HEK293T (cell line): ENCODE measurements around the gene APOO.

Source experiments
- CTCF ChIA-PET: fragments of 350-600 bp; formaldehyde crosslinking; extraction: SDS; loops from one replicate; lab custom pipeline; 2021; ENCODE audit warnings: antibody characterized with exemption, inconsistent platforms; lab: Yijun Ruan, JAX
- POLR2A ChIA-PET: fragments of 350-600 bp; formaldehyde crosslinking; extraction: SDS; loops from one replicate; lab custom pipeline; 2020; ENCODE audit warnings: antibody characterized with exemption, inconsistent platforms; lab: Yijun Ruan, JAX
- DNase-seq: peaks from one replicate; pipeline ENCODE4 v3.0.0; 2012; ENCODE audit warnings: mixed read lengths; ENCODE audit errors: extremely low spot score
- ARNT ChIP-seq: fragments of 450-650 bp; IDR thresholded peaks from 2 replicates; pipeline ENCODE4 v1.6.1; 2017; ENCODE audit warnings: mild to moderate bottlenecking
- BHLHE40 ChIP-seq: fragments of 450-650 bp; IDR thresholded peaks from 2 replicates; pipeline ENCODE4 v1.6.1; 2016; ENCODE audit warnings: mild to moderate bottlenecking, moderate library complexity, borderline replicate concordance
- CTBP1 ChIP-seq: fragments of 450-650 bp; IDR thresholded peaks from 2 replicates; pipeline ENCODE4 v1.6.1; 2016; ENCODE audit warnings: borderline replicate concordance
- ELF4 ChIP-seq: fragments of 450-650 bp; IDR thresholded peaks from 2 replicates; pipeline ENCODE4 v1.6.1; 2017; ENCODE audit warnings: antibody characterized with exemption
- FOXA1 ChIP-seq: fragments of 450-650 bp; IDR thresholded peaks from 2 replicates; pipeline ENCODE4 v1.6.1; 2016; ENCODE audit warnings: mild to moderate bottlenecking
- FOXK2 ChIP-seq: fragments of 450-650 bp; IDR thresholded peaks from 2 replicates; pipeline ENCODE4 v1.6.1; 2016; ENCODE audit warnings: mild to moderate bottlenecking
- FOXM1 ChIP-seq: fragments of 450-650 bp; IDR thresholded peaks from 2 replicates; pipeline ENCODE4 v1.6.1; 2017; ENCODE audit warnings: mild to moderate bottlenecking, borderline replicate concordance
- HDGF ChIP-seq: fragments of 450-650 bp; IDR thresholded peaks from 2 replicates; pipeline ENCODE4 v1.6.1; 2017; ENCODE audit warnings: antibody characterized with exemption, borderline replicate concordance
- L3MBTL2 ChIP-seq: fragments of 450-650 bp; conservative IDR thresholded peaks from 2 replicates; pipeline ENCODE4 v1.6.1; 2016; ENCODE audit warnings: mild to moderate bottlenecking
- LEF1 ChIP-seq: fragments of 450-650 bp; IDR thresholded peaks from 2 replicates; pipeline ENCODE4 v1.6.1; 2017; ENCODE audit warnings: mild to moderate bottlenecking, borderline replicate concordance
- NFRKB ChIP-seq: fragments of 450-650 bp; IDR thresholded peaks from 2 replicates; pipeline ENCODE4 v1.6.1; 2016; ENCODE audit warnings: mild to moderate bottlenecking, moderate library complexity
- PKNOX1 ChIP-seq: fragments of 450-650 bp; IDR thresholded peaks from 2 replicates; pipeline ENCODE4 v1.6.1; 2016
- SP1 ChIP-seq: fragments of 450-650 bp; IDR thresholded peaks from 2 replicates; pipeline ENCODE4 v1.6.1; 2017
- SUZ12 ChIP-seq: fragments of 450-650 bp; IDR thresholded peaks from 2 replicates; pipeline ENCODE4 v1.6.1; 2016; ENCODE audit warnings: mild to moderate bottlenecking
- TARDBP ChIP-seq: fragments of 450-650 bp; IDR thresholded peaks from 2 replicates; pipeline ENCODE4 v1.6.1; 2016
- ZNF384 ChIP-seq: fragments of 450-650 bp; IDR thresholded peaks from 2 replicates; pipeline ENCODE4 v1.6.1; 2016

Gene APOO

GRCh38 chrX:23935106-23935505 is 27.4 kb upstream of the APOO start:
- POLR2A ChIA-PET: no interaction called here
- no peak for DNase-seq
- TF ChIP-seq LEF1: no peak
- TF ChIP-seq HDGF: no peak
- TF ChIP-seq ZNF384: no peak
- no peak for TF ChIP-seq FOXK2
- TF ChIP-seq SUZ12: no peak
- no peak for TF ChIP-seq FOXA1
- no peak for TF ChIP-seq TARDBP
- TF ChIP-seq NFRKB: no peak
- no peak for TF ChIP-seq CTBP1
- no peak for TF ChIP-seq PKNOX1
- TF ChIP-seq BHLHE40: no peak
- TF ChIP-seq ARNT: no peak
- no peak for TF ChIP-seq L3MBTL2
- no peak for TF ChIP-seq FOXM1
- TF ChIP-seq ELF4: no peak
- TF ChIP-seq SP1: no peak
- CTCF ChIA-PET: no interaction called here

- ChIA-PET CTCF (no interaction called here), POLR2A (interaction anchor here (0.6 kb wide), 1 partner anchor 122 kb away, joined by 3 read pairs; no protein-coding TSS in a partner anchor)
- TF ChIP-seq LEF1 (no peak), HDGF (no peak), ELF4 (no peak), FOXK2 (no peak), ZNF384 (no peak), CTBP1 (no peak), FOXA1 (no peak), SP1 (no peak), NFRKB (no peak), SUZ12 (no peak), PKNOX1 (no peak), ARNT (no peak), BHLHE40 (no peak), TARDBP (no peak)
- DNase-seq: no peak
Observed at GRCh38 chrX:23932046-23932445, 24.3 kb upstream of the APOO start.

GRCh38 chrX:23930894-23931604 is 23.3 kb upstream of the APOO start:
- TF ChIP-seq SUZ12 (no peak), L3MBTL2 (no peak), CTBP1 (0 out of 2 replicates have a peak, but pooled peaks have one; percentile 31), ZNF384 (peak; percentile 42; the same call in 1 of the 2 replicates), PKNOX1 (peak; percentile 91)
- CTCF ChIA-PET: no interaction called here
- DNase-seq: no peak
- POLR2A ChIA-PET: no interaction called here

- ChIA-PET CTCF (interaction anchor here (0.7 kb wide), 1 partner anchor 19 kb away, joined by 3 read pairs; no protein-coding TSS in a partner anchor), POLR2A (no interaction called here)
- TF ChIP-seq LEF1: no peak
- TF ChIP-seq ELF4: no peak
- TF ChIP-seq SUZ12: no peak
- TF ChIP-seq FOXK2: no peak
- TF ChIP-seq BHLHE40: no peak
- no peak for TF ChIP-seq L3MBTL2
- TF ChIP-seq TARDBP: no peak
- TF ChIP-seq ZNF384: no peak
- no peak for TF ChIP-seq ARNT
- no peak for TF ChIP-seq SP1
- no peak for TF ChIP-seq FOXA1
- no peak for TF ChIP-seq NFRKB
- TF ChIP-seq HDGF: no peak
- no peak for TF ChIP-seq FOXM1
- DNase-seq: no peak
Observed at GRCh38 chrX:23926015-23926414, 18.3 kb upstream of the APOO start.

GRCh38 chrX:23919706-23920320 is 12.1 kb upstream of the APOO start:
- DNase-seq: no peak
- no peak for TF ChIP-seq ELF4
- TF ChIP-seq SUZ12: no peak
- TF ChIP-seq LEF1: no peak
- TF ChIP-seq ARNT: no peak
- no peak for TF ChIP-seq NFRKB
- TF ChIP-seq FOXK2: no peak
- TF ChIP-seq BHLHE40: no peak
- POLR2A ChIA-PET: no interaction called here
- CTCF ChIA-PET: no interaction called here

- CTCF ChIA-PET: no interaction called here
- TF ChIP-seq ELF4 (no peak), L3MBTL2 (no peak), LEF1 (no peak), HDGF (no peak), FOXK2 (no peak)
- DNase-seq: no peak
- POLR2A ChIA-PET: interaction anchor here (1.0 kb wide), 1 partner anchor 136 kb away, joined by 3 read pairs; the partner anchor contains the start of gene EIF2S3
Observed at GRCh38 chrX:23919148-23919547, 11.4 kb upstream of the APOO start.
